HG02870 (cell line): ENCODE data around the gene NEDD4L.
"Not testable (repeated sequence)": the region's sequence is repeated elsewhere in the genome, so short reads cannot be mapped to it uniquely, and the experiment has no call there.

Source experiments
- ATAC-seq: cut with Tn5 transposase; IDR thresholded peaks from one replicate; pipeline ENCODE4 v1.9.1; 2021; ENCODE audit warnings: mild to moderate bottlenecking, moderate library complexity; ENCODE audit not compliant: unreplicated experiment

The NEDD4L gene

GRCh38 chr18:58255701-58256311 is 211.8 kb downstream of the NEDD4L start:
- ATAC-seq = no peak

DNA sequence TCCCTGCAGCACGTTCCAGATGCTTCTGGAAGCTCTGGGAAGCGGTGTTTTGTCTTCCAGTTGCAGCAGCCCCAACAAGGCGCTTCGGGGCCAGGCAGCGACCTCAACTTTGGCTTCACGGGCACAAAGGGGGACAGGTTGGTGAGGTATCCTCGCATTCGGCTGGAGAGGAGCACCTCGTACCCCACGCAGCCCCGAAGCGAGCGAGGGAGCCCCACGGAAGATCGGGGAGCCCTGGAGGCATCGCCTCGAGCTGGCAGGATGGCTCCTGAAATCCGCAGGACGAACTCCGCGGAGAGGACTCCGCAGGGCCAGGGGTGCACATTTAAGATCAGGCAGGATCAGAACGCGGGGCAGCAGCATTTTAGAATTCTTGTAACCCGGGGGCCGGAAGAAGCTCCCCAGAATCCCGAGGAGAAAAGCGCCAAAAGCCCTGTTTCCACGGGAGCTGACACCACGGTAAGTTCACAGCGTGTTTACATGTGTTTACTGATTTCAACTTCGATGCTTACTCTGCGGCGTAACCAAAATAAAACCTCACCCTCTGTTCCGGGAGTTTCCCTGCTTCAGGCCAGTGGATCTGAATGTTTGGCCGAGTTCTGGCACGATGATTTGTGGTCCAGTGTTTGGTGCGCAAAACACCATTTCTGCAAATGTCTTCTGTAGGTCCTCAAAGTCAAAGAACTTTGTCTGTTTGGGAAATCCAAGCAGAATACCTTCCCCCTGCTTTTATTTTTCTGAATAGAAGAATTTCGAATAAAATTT is 212.5 kb downstream of the NEDD4L start:
- ATAC-seq = no peak

DNA sequence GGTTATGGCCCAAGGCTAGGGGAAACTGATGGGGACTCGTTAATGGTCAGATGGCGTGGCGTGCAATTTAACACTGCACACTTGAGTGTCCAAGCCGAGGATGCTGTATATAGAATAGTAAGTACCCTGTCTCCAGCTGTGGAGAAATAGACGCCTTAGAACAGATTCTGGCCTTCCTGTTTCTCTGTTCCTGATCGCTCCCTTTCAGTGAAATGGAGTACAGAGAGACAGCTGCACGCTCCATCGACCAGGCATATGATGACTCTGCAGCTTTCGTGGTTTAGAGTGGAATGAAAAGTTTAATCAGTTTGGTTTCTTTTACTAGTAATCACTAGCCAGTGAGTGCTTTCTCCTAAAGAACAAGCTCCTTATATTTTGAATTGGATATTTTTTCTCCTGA is 213.4 kb downstream of the NEDD4L start:
- ATAC-seq = no peak

GRCh38 chr18:58258692-58259342 is 214.8 kb downstream of the NEDD4L start:
- no peak for ATAC-seq

DNA sequence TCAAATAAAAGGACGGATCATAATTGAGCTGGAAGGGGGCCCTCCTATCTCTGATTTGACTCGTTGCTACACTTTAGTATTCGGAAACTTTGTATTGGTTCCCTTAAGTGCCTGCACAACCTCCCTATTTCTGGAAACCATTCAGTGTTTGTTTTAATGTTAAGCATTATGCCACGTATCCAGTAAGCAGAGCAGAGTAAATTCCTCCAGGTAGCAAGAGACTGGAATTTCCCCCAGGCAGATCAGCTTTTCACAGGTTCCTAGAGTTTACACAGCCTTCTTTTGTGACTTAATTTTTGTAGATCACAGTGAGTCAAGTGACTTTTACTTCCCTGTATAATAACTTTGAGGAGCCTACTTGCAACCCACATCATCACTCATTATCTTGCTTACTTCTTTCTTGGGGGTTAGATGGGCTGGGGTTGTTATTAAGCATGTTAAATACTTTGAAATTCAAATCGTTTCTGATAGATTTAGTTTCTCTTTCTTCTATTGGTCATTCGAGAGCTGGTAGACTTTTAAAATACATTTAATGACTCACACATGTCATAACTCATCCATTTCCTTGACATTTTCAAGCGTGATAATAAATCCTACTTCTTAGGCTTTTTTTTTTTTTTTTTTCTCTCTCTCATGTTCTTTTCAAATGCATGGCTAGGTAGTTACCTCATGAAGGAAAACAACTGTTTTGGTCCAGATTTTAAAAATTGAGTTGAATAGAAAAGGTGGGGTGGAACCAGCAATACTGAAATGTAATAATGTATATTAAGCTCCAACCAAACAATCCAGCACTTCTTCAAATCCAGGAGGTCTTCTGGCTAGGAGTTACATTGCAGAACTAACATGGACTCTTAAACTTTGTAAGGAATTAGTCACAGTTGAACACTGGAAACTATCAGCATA is 219.3 kb downstream of the NEDD4L start:
- ATAC-seq = no peak

DNA sequence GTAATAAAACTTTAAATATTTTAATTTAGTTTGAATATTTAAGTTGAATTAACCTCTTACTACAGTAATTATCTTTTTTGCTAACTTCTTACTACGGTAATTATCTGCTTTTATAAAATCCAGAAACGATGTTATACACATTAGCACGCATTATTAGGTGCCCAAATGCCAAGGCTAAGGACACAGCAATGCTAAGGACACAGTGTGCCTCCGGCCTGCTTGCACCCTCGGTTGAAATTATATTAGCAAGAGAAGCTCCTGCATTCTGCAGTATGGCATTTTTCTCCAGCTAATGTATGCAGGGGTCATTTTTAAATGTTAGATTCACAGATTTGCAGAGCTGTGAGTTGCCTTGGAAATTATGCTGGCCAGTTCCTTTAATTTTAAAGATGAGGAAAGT is 220.0 kb downstream of the NEDD4L start:
- ATAC-seq = no peak

- no peak for ATAC-seq
Measured at GRCh38 chr18:58264840-58265239, 220.8 kb downstream of the NEDD4L start.

DNA sequence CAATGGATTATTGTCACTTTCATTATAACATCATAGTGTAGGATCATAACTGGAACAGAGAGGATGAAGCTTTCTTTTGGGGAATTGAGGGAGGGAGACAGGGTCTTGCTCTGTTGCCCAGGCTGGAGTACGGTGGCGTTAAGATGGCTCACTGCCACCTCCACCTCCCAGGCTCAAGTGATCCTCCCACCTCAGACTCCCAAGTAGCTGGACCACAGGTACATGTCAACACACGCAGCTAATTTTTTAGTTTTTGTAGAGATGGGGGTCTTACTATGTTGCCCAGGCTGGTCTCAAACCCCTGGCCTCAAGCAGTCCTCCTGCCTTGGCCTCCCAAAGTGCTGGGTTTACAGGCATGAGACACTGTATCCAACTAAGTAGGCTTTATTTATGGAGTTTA is 221.5 kb downstream of the NEDD4L start:
- ATAC-seq = not testable (repeated sequence)

GRCh38 chr18:58266291-58266690 is 222.3 kb downstream of the NEDD4L start:
- ATAC-seq = no peak

DNA sequence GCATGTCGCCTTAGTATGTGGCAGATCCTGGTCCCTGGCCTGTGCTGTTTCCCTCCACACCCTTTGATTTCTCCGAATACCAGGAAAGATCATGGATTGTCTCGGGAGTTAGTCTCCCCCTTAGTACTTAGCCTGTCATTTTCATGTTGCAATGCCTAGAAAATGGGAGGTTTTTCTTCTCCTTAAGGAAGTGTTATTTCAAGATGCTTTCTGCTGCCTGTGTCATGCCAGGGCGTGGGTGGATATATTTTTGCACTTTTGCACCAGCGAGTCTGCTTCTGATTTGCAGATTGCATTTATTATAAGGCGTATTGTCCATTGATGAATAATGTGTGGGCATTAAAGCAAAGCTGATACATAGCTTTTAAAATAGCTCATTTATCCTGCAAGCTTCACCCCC is 223.5 kb downstream of the NEDD4L start:
- no peak for ATAC-seq

- no peak for ATAC-seq
Measured at GRCh38 chr18:58268849-58269248, 224.8 kb downstream of the NEDD4L start.

DNA sequence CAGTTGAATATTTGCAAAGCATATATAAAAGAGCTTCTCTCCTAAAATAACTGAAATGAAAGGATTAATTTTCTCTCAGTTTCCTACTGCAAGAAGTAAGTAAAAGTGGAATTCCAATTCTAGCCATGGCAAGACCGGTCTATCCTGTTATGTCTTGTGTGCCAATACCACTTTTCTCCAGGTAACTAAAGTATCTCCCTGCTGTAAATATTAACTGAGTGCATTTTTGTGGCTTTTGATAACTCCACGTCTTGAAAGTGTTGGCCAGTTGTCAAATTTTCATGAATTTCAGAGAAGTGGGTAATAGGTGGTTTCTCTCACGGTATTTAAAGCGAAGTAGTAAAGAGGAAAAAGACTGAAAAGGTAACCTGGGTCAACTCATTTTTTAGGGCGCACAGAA is 225.9 kb downstream of the NEDD4L start:
- no peak for ATAC-seq

- no peak for ATAC-seq
Measured at GRCh38 chr18:58270396-58270795, 226.4 kb downstream of the NEDD4L start.

DNA sequence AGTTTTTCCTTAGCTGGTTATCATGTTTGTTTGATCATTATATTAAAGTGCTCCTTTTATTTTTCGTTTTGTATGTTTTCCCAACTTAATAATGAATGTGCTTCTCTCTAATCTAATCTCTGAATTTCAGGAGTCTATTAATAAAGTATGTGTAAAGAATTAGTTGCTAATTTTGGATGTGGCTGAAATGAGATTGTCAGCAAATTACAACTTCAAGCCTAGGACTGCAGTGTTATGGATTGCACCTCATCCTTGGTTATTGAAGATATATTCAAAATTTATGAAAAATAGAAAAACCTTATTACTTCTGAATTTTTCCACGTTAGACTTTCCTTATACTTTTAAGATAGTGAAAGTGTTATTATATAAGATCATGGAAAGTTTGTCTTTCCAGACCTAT is 227.7 kb downstream of the NEDD4L start:
- no peak for ATAC-seq

DNA sequence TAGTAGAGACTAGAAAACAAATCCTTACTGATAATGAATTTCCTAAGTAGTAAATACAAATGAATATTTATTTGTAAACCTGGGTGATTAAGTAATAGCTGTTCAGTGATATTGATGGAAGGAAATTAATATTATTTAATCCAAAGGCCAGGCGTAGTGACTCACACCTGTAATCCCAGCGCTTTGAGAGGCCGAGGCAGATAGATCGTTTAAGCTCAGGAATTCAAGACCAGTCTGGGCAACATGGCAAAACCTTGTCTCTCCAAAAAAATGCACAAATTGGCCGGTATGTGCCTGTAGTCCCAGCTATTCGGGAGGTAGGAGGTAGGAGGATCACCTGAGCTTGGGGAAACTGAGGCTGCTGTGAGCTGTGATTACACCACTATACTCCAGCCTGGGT is 228.2 kb downstream of the NEDD4L start:
- no peak for ATAC-seq

DNA sequence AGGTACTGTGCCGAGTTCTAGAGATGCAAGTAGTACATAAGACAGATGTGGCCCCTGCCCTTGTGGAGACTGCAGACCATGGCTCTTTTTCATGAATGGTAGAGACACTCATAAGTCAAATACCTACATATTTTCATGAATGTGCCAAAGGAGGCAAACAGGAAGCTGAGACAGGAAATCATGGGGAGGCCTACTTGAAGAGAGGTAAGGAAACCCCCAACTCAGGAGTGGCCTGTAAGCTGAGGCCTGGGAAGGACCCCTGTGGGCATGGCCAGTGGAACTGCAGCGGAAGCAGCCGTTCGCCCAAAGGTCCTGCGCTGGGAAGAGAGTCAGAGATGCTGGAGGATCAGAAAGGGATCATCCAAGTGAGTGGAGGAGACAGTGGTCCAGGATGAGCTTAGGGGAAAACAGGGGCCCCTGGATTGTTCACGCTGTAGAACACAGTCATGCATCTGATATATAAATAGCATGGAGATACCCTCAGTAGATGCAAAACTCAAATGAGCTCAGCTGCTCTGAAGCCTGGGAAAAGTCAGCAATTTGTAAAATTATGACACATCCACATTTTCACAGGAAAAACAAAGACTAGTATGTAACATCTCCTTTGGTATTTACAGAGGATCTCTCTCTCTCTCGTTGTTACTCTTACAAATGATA is 228.9 kb downstream of the NEDD4L start:
- no peak for ATAC-seq

DNA sequence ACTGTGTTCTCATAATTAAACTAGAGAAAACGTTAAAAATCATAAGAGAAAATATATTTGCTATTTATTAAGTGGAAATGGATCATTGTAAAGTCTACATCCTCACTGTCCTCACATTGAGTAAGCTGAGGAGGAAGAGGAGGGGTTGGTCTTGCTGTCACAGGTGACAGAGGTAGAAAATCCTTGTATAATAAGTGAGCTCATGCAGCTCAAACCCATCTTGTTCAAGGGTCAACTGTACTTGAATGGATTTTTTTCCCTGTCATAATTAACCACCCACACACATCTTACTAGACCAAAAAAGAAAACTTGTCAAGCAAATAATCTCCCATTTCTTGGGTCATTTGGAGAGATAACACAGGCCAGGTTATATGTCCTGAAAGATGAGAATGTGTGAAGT is 231.2 kb downstream of the NEDD4L start:
- ATAC-seq = no peak

DNA sequence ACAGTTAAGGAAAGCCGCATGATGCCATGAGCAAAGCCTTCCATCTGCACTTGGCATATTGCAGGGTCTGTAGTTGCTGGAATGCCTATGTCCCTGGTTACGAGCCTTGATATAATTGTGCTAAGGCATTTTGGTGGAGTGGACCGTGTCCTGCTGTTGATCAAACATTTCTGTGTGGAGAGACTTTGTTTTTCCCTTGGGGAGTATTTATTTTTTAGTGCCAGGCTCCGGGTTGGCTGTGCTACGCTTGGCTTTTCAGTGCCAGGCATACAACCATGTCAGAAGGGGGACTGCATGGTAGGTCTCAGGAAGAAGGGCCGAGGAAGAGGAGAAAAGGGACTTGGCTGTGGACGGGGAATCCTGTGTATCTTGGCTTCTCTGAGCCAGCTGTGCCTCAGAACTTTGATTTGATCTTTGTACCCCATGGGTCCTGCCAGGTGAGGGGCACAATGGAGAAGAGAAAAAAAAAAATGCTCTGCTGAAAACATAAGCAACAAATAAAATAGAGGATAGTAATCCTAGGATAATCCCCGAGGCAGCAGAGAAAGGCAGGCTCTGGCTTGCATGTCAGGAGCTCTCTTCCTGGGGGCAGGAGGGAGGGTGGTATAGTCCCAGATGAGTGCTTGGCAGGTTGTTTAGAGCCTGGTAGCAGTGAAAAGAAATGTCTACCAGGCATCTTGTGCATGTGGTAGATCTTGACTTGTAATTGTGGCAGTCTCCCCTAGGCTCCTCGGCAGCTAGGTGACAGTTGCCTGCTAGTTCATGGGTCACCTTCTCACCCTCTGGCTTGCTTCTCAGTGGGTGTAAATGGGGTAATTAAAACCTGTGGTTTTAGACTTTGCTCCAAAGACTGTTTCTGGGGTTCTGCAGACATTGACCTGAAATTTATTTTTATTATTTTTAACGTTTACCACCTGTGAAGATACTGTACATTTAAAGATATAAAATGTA is 233.0 kb downstream of the NEDD4L start:
- no peak for ATAC-seq

DNA sequence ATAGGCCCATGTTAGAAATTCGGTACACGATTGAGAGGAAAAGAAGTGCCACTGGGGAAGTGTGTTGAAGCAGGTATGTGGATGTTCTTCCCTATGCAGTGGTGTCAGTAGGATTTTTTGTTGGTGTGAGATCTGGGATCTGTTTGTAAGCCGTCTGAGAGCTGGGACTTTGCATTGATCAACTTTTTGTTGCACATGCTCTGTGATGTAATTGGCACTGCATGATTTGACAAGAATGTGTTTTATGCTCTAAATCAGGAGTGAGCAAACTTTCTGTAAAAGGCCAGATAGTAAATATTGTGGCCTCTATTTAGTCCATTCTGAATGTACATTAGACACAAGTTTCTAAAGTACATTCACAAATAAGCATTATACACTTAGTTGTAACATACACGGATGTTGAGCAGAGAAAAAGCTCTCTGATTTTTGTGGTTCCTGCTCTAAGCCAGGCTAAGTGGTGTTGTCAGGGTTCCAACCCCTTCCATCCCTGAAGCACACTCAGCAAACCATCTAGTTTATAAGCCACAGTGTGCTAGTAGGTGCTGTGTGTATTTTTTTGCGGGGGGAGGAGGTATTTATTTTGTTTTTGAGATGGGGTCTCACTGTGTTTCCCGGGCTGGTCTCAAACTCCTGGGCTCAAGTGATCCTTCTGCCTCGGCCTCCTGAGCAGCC is 235.6 kb downstream of the NEDD4L start:
- ATAC-seq = no peak
